Urinary bladder (tissue), 4 donors: ENCODE data around the gene KCNA2. TPM values are rescaled to one million over a fixed set of nuclear protein-coding genes. Genes with fewer than 3 reads are reported as not detected.

Source experiments
- DNase-seq: peaks from one replicate; pipeline ENCODE4 v3.0.0-alpha.2; 2015; ENCODE audit errors: extremely low spot score
- H3K27ac ChIP-seq: one replicate; pipeline ENCODE4 v1.5.1; 2013; ENCODE audit warnings: low read depth, mild to moderate bottlenecking, moderate library complexity
- H3K36me3 ChIP-seq: one replicate; pipeline ENCODE4 v1.6.1; 2013; ENCODE audit warnings: mild to moderate bottlenecking, moderate library complexity; ENCODE audit not compliant: insufficient read depth
- H3K4me1 ChIP-seq: one replicate; pipeline ENCODE4 v1.6.1; 2013; ENCODE audit warnings: mild to moderate bottlenecking, moderate library complexity; ENCODE audit not compliant: insufficient read depth
- H3K4me3 ChIP-seq: one replicate; pipeline ENCODE4 v1.5.1; 2013; ENCODE audit warnings: low read depth, low read length
- WGBS: extraction: QIAGEN DNeasy Blood & Tissue Kit; methylation state at CpG from one replicate; pipeline ENCODE4 v1.1.7; 2013; 5-methylcytosine and 5-hydroxymethylcytosine counted together
- polyA plus RNA-seq: library from polyadenylated mRNA; stranded (reverse); fragments of 200-250 nt; gene quantifications from one replicate; pipeline ENCODE4 v1.2.3, GENCODE V29; 2013
- total RNA-seq: library from RNA; depleted of rRNA; stranded (reverse); fragments of >200 nt; gene quantifications from one replicate; pipeline ENCODE4 v1.2.3, GENCODE V29; 2014
- donor health status: healthy with polysubstance abuse.
- donor health status: healthy.

KCNA2 gene
- total and polyA plus RNA-seq, 2 donors, result 0.32 to 1.7 TPM

GRCh38 chr1:110584045-110584444, 22.1 kb downstream of the KCNA2 start:
- Histone ChIP-seq H3K4me3 (no peak overlapping the region), H3K27ac (no peak overlapping the region), H3K4me1 (no peaks in the 10 kb centered on the region), H3K36me3 (no peaks in the 10 kb centered on the region)
- no peak for DNase-seq
- 90% methylated on average over 8 of the region's 8 CpGs for WGBS

GRCh38 chr1:110583505-110583904, 22.7 kb downstream of the KCNA2 start:
- DNase-seq, result no peak
- 94% methylated on average over 5 of the region's 5 CpGs for WGBS
- Histone ChIP-seq H3K4me1 (no peaks in the 10 kb centered on the region), H3K27ac (no peak overlapping the region), H3K4me3 (no peak overlapping the region), H3K36me3 (no peaks in the 10 kb centered on the region)

- H3K4me3 ChIP-seq, result no peak overlapping the region
- no peaks in the 10 kb centered on the region for H3K4me1 ChIP-seq
- no peak overlapping the region for H3K27ac ChIP-seq
- H3K36me3 ChIP-seq, result no peaks in the 10 kb centered on the region
- no peak for DNase-seq
- 54% methylated on average over 4 of the region's 4 CpGs for WGBS
These were observed 23.8 kb downstream of the KCNA2 start for GRCh38 chr1:110582378-110582777.

GRCh38 chr1:110581682-110582145, 24.4 kb downstream of the KCNA2 start:
- WGBS, result 31% methylated on average over 5 of the region's 5 CpGs
- Histone ChIP-seq H3K4me1 (no peaks in the 10 kb centered on the region), H3K36me3 (no peaks in the 10 kb centered on the region)

GRCh38 chr1:110580244-110580643, 25.9 kb downstream of the KCNA2 start:
- DNase-seq, result no peak
- Histone ChIP-seq H3K4me1 (no peaks in the 10 kb centered on the region), H3K27ac (no peak overlapping the region), H3K36me3 (no peaks in the 10 kb centered on the region), H3K4me3 (no peak overlapping the region)
- WGBS, result 72% methylated on average over 1 of the region's 1 CpG

More at GRCh38 chr1:110581682-110582145, 24.4 kb downstream of the KCNA2 start:
- Histone ChIP-seq H3K4me3 (no peak overlapping the region), H3K27ac (no peak overlapping the region)
- no peak for DNase-seq

GRCh38 chr1:110579460-110579859, 26.7 kb downstream of the KCNA2 start:
- Histone ChIP-seq H3K36me3 (no peaks in the 10 kb centered on the region), H3K27ac (no peak overlapping the region), H3K4me1 (no peaks in the 10 kb centered on the region), H3K4me3 (no peak overlapping the region)
- no peak for DNase-seq
- 87% methylated on average over 3 of the region's 3 CpGs for WGBS

- no peak overlapping the region for H3K27ac ChIP-seq
- no peaks in the 10 kb centered on the region for H3K4me1 ChIP-seq
- DNase-seq, result no peak
- no peak overlapping the region for H3K4me3 ChIP-seq
- H3K36me3 ChIP-seq, result no peaks in the 10 kb centered on the region
These were observed 29.7 kb downstream of the KCNA2 start for GRCh38 chr1:110576441-110576840.

- no peaks in the 10 kb centered on the region for H3K36me3 ChIP-seq
- no peak overlapping the region for H3K27ac ChIP-seq
- WGBS, result 93% methylated on average over 1 of the region's 1 CpG
- DNase-seq, result no peak
- no peak overlapping the region for H3K4me3 ChIP-seq
- H3K4me1 ChIP-seq, result no peaks in the 10 kb centered on the region
These were observed 32.8 kb downstream of the KCNA2 start for GRCh38 chr1:110573314-110573713.

GRCh38 chr1:110572751-110573150, 33.4 kb downstream of the KCNA2 start:
- 91% methylated on average over 3 of the region's 3 CpGs for WGBS
- H3K4me3 ChIP-seq, result no peak overlapping the region
- H3K36me3 ChIP-seq, result no peaks in the 10 kb centered on the region
- H3K4me1 ChIP-seq, result no peaks in the 10 kb centered on the region
- no peak overlapping the region for H3K27ac ChIP-seq
- no peak for DNase-seq

- H3K36me3 ChIP-seq, result no peaks in the 10 kb centered on the region
- H3K4me3 ChIP-seq, result no peak overlapping the region
- no peak for DNase-seq
- H3K27ac ChIP-seq, result no peak overlapping the region
- 60% methylated on average over 4 of the region's 4 CpGs for WGBS
- H3K4me1 ChIP-seq, result no peaks in the 10 kb centered on the region
These were observed 35.3 kb downstream of the KCNA2 start for GRCh38 chr1:110570901-110571300.

- Histone ChIP-seq H3K36me3 (no peaks in the 10 kb centered on the region), H3K4me3 (no peak overlapping the region), H3K4me1 (no peaks in the 10 kb centered on the region), H3K27ac (no peak overlapping the region)
- 13% methylated on average over 3 of the region's 3 CpGs for WGBS
- DNase-seq, result no peak
These were observed 35.9 kb downstream of the KCNA2 start for GRCh38 chr1:110570307-110570706.

- Histone ChIP-seq H3K27ac (no peak overlapping the region), H3K4me1 (no peaks in the 10 kb centered on the region), H3K4me3 (no peak overlapping the region), H3K36me3 (no peaks in the 10 kb centered on the region)
- DNase-seq, result no peak
- 84% methylated on average over 3 of the region's 3 CpGs for WGBS
These were observed 39.3 kb downstream of the KCNA2 start for GRCh38 chr1:110566836-110567235.

- no peaks in the 10 kb centered on the region for H3K4me1 ChIP-seq
- DNase-seq, result no peak
- H3K36me3 ChIP-seq, result no peaks in the 10 kb centered on the region
- no peak overlapping the region for H3K4me3 ChIP-seq
- 51% methylated on average over 1 of the region's 1 CpG for WGBS
- no peak overlapping the region for H3K27ac ChIP-seq
These were observed 40.6 kb downstream of the KCNA2 start for GRCh38 chr1:110565565-110565964.

GRCh38 chr1:110563089-110563488, 43.1 kb downstream of the KCNA2 start:
- Histone ChIP-seq H3K4me3 (no peak overlapping the region), H3K4me1 (no peaks in the 10 kb centered on the region), H3K27ac (no peak overlapping the region), H3K36me3 (no peaks in the 10 kb centered on the region)
- no peak for DNase-seq
- 77% methylated on average over 4 of the region's 4 CpGs for WGBS

- H3K4me3 ChIP-seq, result no peak overlapping the region
- no peaks in the 10 kb centered on the region for H3K4me1 ChIP-seq
- H3K36me3 ChIP-seq, result no peaks in the 10 kb centered on the region
- WGBS, result 55% methylated on average over 7 of the region's 7 CpGs
- H3K27ac ChIP-seq, result no peak overlapping the region
- DNase-seq, result no peak
These were observed 44.6 kb downstream of the KCNA2 start for GRCh38 chr1:110561596-110561995.
